ENCODE data around the gene OR14A2. TPM values are rescaled to one million over a fixed set of nuclear protein-coding genes. Genes with fewer than 3 reads are reported as not detected.
"Not testable (repeated sequence)": the region's sequence is repeated elsewhere in the genome, so short reads cannot be mapped to it uniquely, and the experiment has no call there.

Gene OR14A2
- total and polyA plus RNA-seq, 2 donors (not counting 3 experiments of a cell fraction or from before 2014, with no cell fraction given) = not detected

DNA sequence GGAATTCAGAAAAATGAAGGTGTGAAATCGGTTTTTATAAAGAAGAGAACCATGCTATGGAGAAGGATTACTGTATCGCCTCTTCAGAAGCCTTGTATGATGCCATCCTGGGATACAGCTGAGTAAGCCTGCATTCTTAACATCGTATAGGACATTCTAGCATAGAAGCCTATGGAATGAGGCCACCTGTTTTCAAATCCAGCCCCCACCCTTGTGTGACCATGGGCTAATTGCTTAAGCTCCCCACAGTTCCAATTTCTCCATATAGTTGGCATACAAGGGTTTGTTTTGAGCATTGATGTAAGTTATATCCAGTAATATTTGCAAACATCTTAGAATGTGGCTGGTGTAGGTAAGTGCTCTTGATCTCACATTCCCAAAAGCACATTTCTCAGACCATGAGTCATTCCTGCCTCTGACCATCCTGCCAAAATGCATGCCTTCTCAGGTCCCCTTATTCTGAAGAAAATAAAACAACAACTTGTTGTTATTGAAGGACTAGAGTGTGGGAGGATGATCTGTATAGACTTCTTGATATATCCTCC is 1.5 kb downstream of the OR14A2 start:
- CTCF ChIA-PET = no interaction called here
- H3K36me3 ChIP-seq (ENCODE audit: control insufficient read depth in 2 of 2, extremely low read depth in 1 of 2, insufficient read depth in 2 of 2, low read length in 2 of 2) = no peaks in the 10 kb centered on the region
- DNase-seq (ENCODE audit: low read depth, low spot score) = no peak
- H3K9ac ChIP-seq (replicated peaks; ENCODE audit: extremely low read depth, insufficient read depth, low read length) = no peak overlapping the region
- no peak for FAIRE-seq
- no peak overlapping the region for H3K27ac ChIP-seq (ENCODE audit: insufficient read depth, low read depth, low read length)
- H4K20me1 ChIP-seq (replicated peaks; ENCODE audit: control insufficient read depth, extremely low read depth, insufficient read depth, low read length) = no peaks in the 10 kb centered on the region
- no peaks in the 10 kb centered on the region for H3K9me1 ChIP-seq (replicated peaks; ENCODE audit: control insufficient read depth, extremely low read depth, insufficient read depth, low read length)
- H3K79me2 ChIP-seq (ENCODE audit: control insufficient read depth, insufficient read depth, low read length) = no peaks in the 10 kb centered on the region
- BruUV-seq (replicated peaks) = no TSS peak
- peaks cover 6% of the 10 kb centered on the region for H3K9me3 ChIP-seq (replicated peaks; ENCODE audit: control insufficient read depth, insufficient read depth, low read length)
- POLR2A ChIA-PET = no interaction called here
- dilution Hi-C loops (cut with MboI; ENCODE audit: extremely low pct_ligation_motif_present, low sequenced_read_pairs) = no loop called here
- no peak overlapping the region for H2AFZ ChIP-seq (ENCODE audit: low read depth, low read length)
- intact Hi-C loops (cut with micrococcal nuclease) = no loop called here
- no peaks in the 10 kb centered on the region for H3K4me1 ChIP-seq (ENCODE audit: control insufficient read depth, extremely low read depth, insufficient read depth, low read length)
- no peak for TF ChIP-seq GATA2 (IDR thresholded peaks at IDR 0.05; ENCODE audit: insufficient read depth, insufficient read length, low read depth, low read length)
- no peak for TF ChIP-seq FOS (IDR thresholded peaks at IDR 0.05; ENCODE audit: borderline replicate concordance, insufficient read depth, low read length)
- no peak for TF ChIP-seq EZH2 (IDR thresholded peaks at IDR 0.05; ENCODE audit: borderline replicate concordance, low read depth, low read length, severe bottlenecking)
- no peak for TF ChIP-seq POLR2AphosphoS5 (IDR thresholded peaks at IDR 0.05; ENCODE audit: insufficient read depth, low read depth, low read length)
- TF ChIP-seq JUN (IDR thresholded peaks at IDR 0.05; ENCODE audit: borderline replicate concordance, insufficient read depth, insufficient read length, low read depth) = no peak
- H3K4me2 ChIP-seq (ENCODE audit: insufficient read depth, low read length) = no peak overlapping the region
- H3K4me3 ChIP-seq (replicated peaks in 1 of 3; ENCODE audit: insufficient read depth in 1 of 3, low read depth in 1 of 3, low read length in 3 of 3) = no peak overlapping the region
- H3K27me3 ChIP-seq (ENCODE audit: control insufficient read depth in 2 of 2, insufficient read depth in 2 of 2, low read length in 2 of 2) = no peaks in the 10 kb centered on the region

- POLR2A ChIA-PET; H3K36me3 ChIP-seq (ENCODE audit: control insufficient read depth in 2 of 2, extremely low read depth in 1 of 2, insufficient read depth in 2 of 2, low read length in 2 of 2); DNase-seq (ENCODE audit: low read depth, low spot score); H3K27ac ChIP-seq (ENCODE audit: insufficient read depth, low read depth, low read length); H3K79me2 ChIP-seq (ENCODE audit: control insufficient read depth, insufficient read depth, low read length); dilution Hi-C loops (cut with MboI; ENCODE audit: extremely low pct_ligation_motif_present, low sequenced_read_pairs); H3K27me3 ChIP-seq (ENCODE audit: control insufficient read depth in 2 of 2, insufficient read depth in 2 of 2, low read length in 2 of 2); H3K4me3 ChIP-seq (replicated peaks in 1 of 3; ENCODE audit: insufficient read depth in 1 of 3, low read depth in 1 of 3, low read length in 3 of 3); CTCF ChIA-PET; H3K4me2 ChIP-seq (ENCODE audit: insufficient read depth, low read length); H2AFZ ChIP-seq (ENCODE audit: low read depth, low read length); intact Hi-C loops (cut with micrococcal nuclease); BruUV-seq (replicated peaks); H3K9ac ChIP-seq (replicated peaks; ENCODE audit: extremely low read depth, insufficient read depth, low read length); H3K9me1 ChIP-seq (replicated peaks; ENCODE audit: control insufficient read depth, extremely low read depth, insufficient read depth, low read length); H4K20me1 ChIP-seq (replicated peaks; ENCODE audit: control insufficient read depth, extremely low read depth, insufficient read depth, low read length); H3K4me1 ChIP-seq (ENCODE audit: control insufficient read depth, extremely low read depth, insufficient read depth, low read length); H3K9me3 ChIP-seq (replicated peaks; ENCODE audit: control insufficient read depth, insufficient read depth, low read length); FAIRE-seq: not testable (repeated sequence)
Measured at GRCh38 chr1:247742215-247742760, 5.7 kb downstream of the OR14A2 start.

All from endothelial cell of umbilical vein (primary cell).